Kasumi-1 (cell line): Measurements from ENCODE around the gene EMC10.

ENCODE experiments used
- DNase-seq, 2 experiments: peaks; one replicate each; lab custom pipeline; 2025; lab: John Stamatoyannopoulos, UW

The EMC10 gene

GRCh38 chr19:50478901-50479715, 2.8 kb downstream of the EMC10 start:
- peak in 1 of 2 experiments; percentile 20 for DNase-seq

- DNase-seq = no peak
Observed at GRCh38 chr19:50479761-50480251, 3.5 kb downstream of the EMC10 start.

GRCh38 chr19:50480281-50481111, 4.2 kb downstream of the EMC10 start:
- no peak for DNase-seq

GRCh38 chr19:50481351-50482149, 5.2 kb downstream of the EMC10 start:
- DNase-seq = no peak

GRCh38 chr19:50482271-50482855, 6.1 kb downstream of the EMC10 start:
- DNase-seq = no peak

GRCh38 chr19:50482916-50483315, 6.6 kb downstream of the EMC10 start:
- DNase-seq = no peak

- DNase-seq = no peak
Observed at GRCh38 chr19:50485284-50485955, 9.1 kb downstream of the EMC10 start.

- DNase-seq = peak; percentile 37 to 46
Observed at GRCh38 chr19:50486823-50487515, 10.7 kb downstream of the EMC10 start.

- peak; percentile 6 to 9 for DNase-seq
Observed at GRCh38 chr19:50488389-50489194, 12.3 kb downstream of the EMC10 start.

GRCh38 chr19:50489461-50490011, 13.2 kb downstream of the EMC10 start:
- DNase-seq = no peak

- no peak for DNase-seq
Observed at GRCh38 chr19:50490411-50490811, 14.1 kb downstream of the EMC10 start.

- DNase-seq = no peak
Observed at GRCh38 chr19:50490991-50491472, 14.7 kb downstream of the EMC10 start.

GRCh38 chr19:50492303-50493052, 16.2 kb downstream of the EMC10 start:
- DNase-seq = peak; percentile 61 to 76

GRCh38 chr19:50493171-50493570, 16.9 kb downstream of the EMC10 start:
- no peak for DNase-seq

GRCh38 chr19:50494186-50495019, 18.1 kb downstream of the EMC10 start:
- no peak for DNase-seq

GRCh38 chr19:50495020-50495531, 18.8 kb downstream of the EMC10 start:
- no peak for DNase-seq
